OCI-LY1 (cell line): Measurements from ENCODE around the gene FRMD5.

ENCODE experiments used
- H2AFZ ChIP-seq: fragments of 200-600 bp; sonication (generic), shearing (Covaris generic); 2 replicates; pipeline ENCODE4 v1.6.0; 2014; ENCODE audit warnings: antibody characterized with exemption, mild to moderate bottlenecking, low read length
- H3F3A ChIP-seq: fragments of 200-600 bp; sonication (generic), shearing (Covaris generic); 2 replicates; pipeline ENCODE4 v1.6.0; 2014; ENCODE audit warnings: mild to moderate bottlenecking, antibody characterized with exemption, low read length, moderate library complexity; ENCODE audit not compliant: insufficient read depth
- H3K27ac ChIP-seq: fragments of 200-600 bp; sonication (generic); 2 replicates; pipeline ENCODE4 v1.5.1; 2014; ENCODE audit warnings: low read length, mixed run types, mild to moderate bottlenecking, low read depth; ENCODE audit not compliant: poor library complexity, severe bottlenecking
- H3K27me3 ChIP-seq: fragments of 200-600 bp; sonication (generic); 2 replicates; pipeline ENCODE4 v1.6.0; 2014; ENCODE audit warnings: antibody characterized with exemption, mild to moderate bottlenecking, low read length, moderate library complexity; ENCODE audit not compliant: insufficient read depth
- H3K36me3 ChIP-seq: fragments of 200-600 bp; sonication (generic); 2 replicates; pipeline ENCODE4 v1.6.1; 2014; ENCODE audit warnings: mild to moderate bottlenecking, antibody characterized with exemption, low read length, moderate library complexity, mixed read lengths; ENCODE audit not compliant: insufficient read depth
- H3K4me1 ChIP-seq: fragments of 200-600 bp; sonication (generic); 2 replicates; pipeline ENCODE4 v1.5.1; 2014; ENCODE audit warnings: mild to moderate bottlenecking, low read length, moderate library complexity; ENCODE audit not compliant: insufficient read depth, severe bottlenecking
- H3K4me2 ChIP-seq: fragments of 200-600 bp; sonication (generic), shearing (Covaris generic); 2 replicates; pipeline ENCODE4 v1.6.1; 2014; ENCODE audit warnings: low read length
- H3K4me3 ChIP-seq: fragments of 200-600 bp; sonication (generic); 2 replicates; pipeline ENCODE4 v1.5.1; 2014; ENCODE audit warnings: low read length, low read depth, mild to moderate bottlenecking, mixed read lengths; ENCODE audit not compliant: poor library complexity, severe bottlenecking
- H3K79me2 ChIP-seq: fragments of 200-600 bp; shearing (Covaris generic); 2 replicates; pipeline ENCODE4 v1.6.1; 2016; ENCODE audit warnings: mixed run types, low read length, mixed read lengths; ENCODE audit not compliant: insufficient read depth
- H3K9ac ChIP-seq: fragments of 200-600 bp; sonication (generic), shearing (Covaris generic); 2 replicates; pipeline ENCODE4 v1.6.1; 2014; ENCODE audit warnings: mild to moderate bottlenecking, low read length, mixed read lengths
- H3K9me2 ChIP-seq: fragments of 200-600 bp; sonication (generic), shearing (Covaris generic); 2 replicates; pipeline ENCODE4 v1.6.1; 2014; ENCODE audit warnings: low read depth, mild to moderate bottlenecking, low read length, mixed read lengths
- H3K9me3 ChIP-seq: fragments of 200-600 bp; shearing (Covaris generic); 2 replicates; pipeline ENCODE4 v1.6.1; 2014; ENCODE audit warnings: low read length, mixed read lengths
- H4K20me1 ChIP-seq: fragments of 200-600 bp; sonication (generic), shearing (Covaris generic); 2 replicates; pipeline ENCODE4 v1.6.0; 2016; ENCODE audit warnings: mild to moderate bottlenecking, low read length; ENCODE audit not compliant: insufficient read depth
- EZH2 ChIP-seq: fragments of 200-600 bp; sonication (generic), shearing (Covaris generic); IDR thresholded peaks from 2 replicates; pipeline ENCODE4 v1.8.0; 2017; ENCODE audit warnings: borderline replicate concordance, mixed run types, mild to moderate bottlenecking, antibody characterized with exemption, low read length, moderate library complexity, mixed read lengths
- TF ChIP-seq, protein P1 (sequence below): fragments of 200-600 bp; sonication (generic), shearing (Covaris generic); IDR thresholded peaks from 2 replicates; pipeline ENCODE4 v1.5.1; 2017; ENCODE audit warnings: mild to moderate bottlenecking, antibody characterized with exemption, low read length, moderate library complexity, mixed read lengths

The FRMD5 gene

GRCh38 chr15:44158111-44158510, 37.0 kb downstream of the FRMD5 start:
- Histone ChIP-seq H3K27ac (no peak overlapping the region), H3K27me3 (no peaks in the 10 kb centered on the region), H3K4me3 (no peak overlapping the region), H4K20me1 (no peaks in the 10 kb centered on the region), H3K36me3 (no peaks in the 10 kb centered on the region), H3F3A (no peaks in the 10 kb centered on the region), H3K4me1 (no peaks in the 10 kb centered on the region), H3K4me2 (no peak overlapping the region), H3K9me2 (no peaks in the 10 kb centered on the region), H3K9ac (no peak overlapping the region), H3K9me3 (no peaks in the 10 kb centered on the region), H3K79me2 (no peaks in the 10 kb centered on the region), H2AFZ (no peak overlapping the region)
- TF ChIP-seq EZH2 = no peak
- TF ChIP-seq, protein P1, sequence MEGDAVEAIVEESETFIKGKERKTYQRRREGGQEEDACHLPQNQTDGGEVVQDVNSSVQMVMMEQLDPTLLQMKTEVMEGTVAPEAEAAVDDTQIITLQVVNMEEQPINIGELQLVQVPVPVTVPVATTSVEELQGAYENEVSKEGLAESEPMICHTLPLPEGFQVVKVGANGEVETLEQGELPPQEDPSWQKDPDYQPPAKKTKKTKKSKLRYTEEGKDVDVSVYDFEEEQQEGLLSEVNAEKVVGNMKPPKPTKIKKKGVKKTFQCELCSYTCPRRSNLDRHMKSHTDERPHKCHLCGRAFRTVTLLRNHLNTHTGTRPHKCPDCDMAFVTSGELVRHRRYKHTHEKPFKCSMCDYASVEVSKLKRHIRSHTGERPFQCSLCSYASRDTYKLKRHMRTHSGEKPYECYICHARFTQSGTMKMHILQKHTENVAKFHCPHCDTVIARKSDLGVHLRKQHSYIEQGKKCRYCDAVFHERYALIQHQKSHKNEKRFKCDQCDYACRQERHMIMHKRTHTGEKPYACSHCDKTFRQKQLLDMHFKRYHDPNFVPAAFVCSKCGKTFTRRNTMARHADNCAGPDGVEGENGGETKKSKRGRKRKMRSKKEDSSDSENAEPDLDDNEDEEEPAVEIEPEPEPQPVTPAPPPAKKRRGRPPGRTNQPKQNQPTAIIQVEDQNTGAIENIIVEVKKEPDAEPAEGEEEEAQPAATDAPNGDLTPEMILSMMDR = no peak

GRCh38 chr15:44157679-44158078, 37.4 kb downstream of the FRMD5 start:
- Histone ChIP-seq H2AFZ (no peak overlapping the region), H4K20me1 (no peaks in the 10 kb centered on the region), H3K27me3 (no peaks in the 10 kb centered on the region), H3K79me2 (no peaks in the 10 kb centered on the region), H3F3A (no peaks in the 10 kb centered on the region), H3K4me1 (no peaks in the 10 kb centered on the region), H3K9ac (no peak overlapping the region), H3K9me2 (no peaks in the 10 kb centered on the region), H3K36me3 (no peaks in the 10 kb centered on the region), H3K27ac (no peak overlapping the region), H3K9me3 (no peaks in the 10 kb centered on the region), H3K4me3 (no peak overlapping the region), H3K4me2 (no peak overlapping the region)
- TF ChIP-seq EZH2 = no peak
- TF ChIP-seq, protein P1 = no peak

DNA sequence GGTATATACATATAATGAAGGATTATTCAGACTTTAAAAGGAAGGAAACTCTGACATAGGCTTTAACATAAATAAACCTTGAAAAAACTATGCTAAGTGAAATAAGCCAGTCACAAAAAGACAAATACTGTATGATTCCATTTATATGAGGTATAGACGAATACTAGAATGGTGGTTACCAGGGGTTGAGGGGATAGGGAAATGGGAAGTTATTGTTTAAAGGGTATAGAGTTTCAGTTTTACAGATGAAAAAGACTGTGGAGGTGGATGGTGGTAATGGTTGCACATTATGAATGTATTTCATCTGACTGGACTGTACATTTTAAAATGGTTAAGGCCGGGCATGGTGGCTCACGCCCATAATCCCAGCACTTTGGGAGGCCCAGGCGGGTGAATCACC, 41.7 kb downstream of the FRMD5 start:
- Histone ChIP-seq H3F3A (no peaks in the 10 kb centered on the region), H3K9me2 (no peaks in the 10 kb centered on the region), H3K27me3 (no peaks in the 10 kb centered on the region), H3K4me3 (no peak overlapping the region), H3K4me1 (no peaks in the 10 kb centered on the region), H4K20me1 (no peaks in the 10 kb centered on the region), H3K79me2 (no peaks in the 10 kb centered on the region), H3K27ac (no peak overlapping the region), H2AFZ (no peak overlapping the region), H3K4me2 (no peak overlapping the region), H3K9ac (no peak overlapping the region), H3K9me3 (no peaks in the 10 kb centered on the region), H3K36me3 (no peaks in the 10 kb centered on the region)
- TF ChIP-seq, protein P1 = no peak
- TF ChIP-seq EZH2 = no peak
